Measurements from ENCODE around the gene OTOF. TPM values are rescaled to one million over a fixed set of nuclear protein-coding genes. Genes with fewer than 3 reads are reported as not detected.

The OTOF gene
- total RNA-seq, 1 experiment from 2014 or later: 0.10 TPM

DNA sequence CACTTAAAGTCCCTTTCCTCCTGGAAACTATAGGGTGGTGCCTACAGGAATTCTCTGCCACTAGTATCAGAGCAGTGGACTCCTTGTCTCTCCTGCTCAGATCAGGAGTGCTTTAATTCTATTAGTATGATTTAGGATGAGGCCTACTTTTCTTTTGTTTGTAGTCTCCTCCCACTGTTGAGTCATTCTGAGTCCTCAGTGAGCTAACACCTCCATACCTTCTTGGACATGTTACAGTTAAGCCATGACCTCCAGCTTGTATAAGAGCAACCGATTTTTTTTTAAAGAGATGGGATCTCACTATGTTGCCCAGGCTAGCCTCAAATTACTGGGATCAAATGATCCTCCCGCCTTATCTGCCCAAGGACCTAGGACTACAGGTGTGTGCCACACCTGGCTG lies 48.7 kb upstream of the OTOF start:
- H3K9ac ChIP-seq (ENCODE audit: low read length): no peak overlapping the region
- no TSS peak for BruUV-seq (replicated peaks)
- intact Hi-C loops (cut with micrococcal nuclease): no loop called here
- DNase-seq (ENCODE audit: low read depth, low spot score): no peak
- H3K9me2 ChIP-seq (ENCODE audit: insufficient read depth): no peaks in the 10 kb centered on the region
- H3K4me2 ChIP-seq (ENCODE audit: low read length): no peak overlapping the region
- ChIA-PET CTCF (no interaction called here), POLR2A (no interaction called here), RAD21 (ENCODE audit: low non-redundant PET in 1 of 2, low total read pairs in 2 of 2, uncharacterized antibody in 2 of 2, unreplicated experiment in 2 of 2) (no interaction called here)
- TF ChIP-seq TCF7L2 (IDR thresholded peaks at IDR 0.05; ENCODE audit: borderline replicate concordance, extremely low read depth, insufficient read depth, insufficient read length) (no peak), SIN3A (IDR thresholded peaks at IDR 0.05; ENCODE audit: low read depth) (no peak)
- no peaks in the 10 kb centered on the region for H3K79me2 ChIP-seq (ENCODE audit: insufficient read depth, low read length)
- H3K36me3 ChIP-seq (ENCODE audit: control insufficient read depth in 1 of 2, insufficient read depth in 2 of 2, low read length in 2 of 2): no peaks in the 10 kb centered on the region
- H3K4me3 ChIP-seq (replicated peaks in 1 of 2; ENCODE audit: low read depth in 1 of 2, low read length in 2 of 2): no peak overlapping the region
- no peaks in the 10 kb centered on the region for H4K20me1 ChIP-seq (ENCODE audit: insufficient read depth)
- H3K27me3 ChIP-seq (ENCODE audit: insufficient read depth, low read length): no peaks in the 10 kb centered on the region
- H2AFZ ChIP-seq (ENCODE audit: low read depth, low read length, poor library complexity, severe bottlenecking): no peak overlapping the region
- peaks cover 0 to 6% of the 10 kb centered on the region in 2 experiments; a peak in 1 of 4 replicates for H3K4me1 ChIP-seq (ENCODE audit: control insufficient read depth in 1 of 2, insufficient read depth in 2 of 2, low read length in 2 of 2)
- H3K9me3 ChIP-seq (ENCODE audit: control insufficient read depth in 1 of 2, insufficient read depth in 1 of 2, low read depth in 1 of 2, low read length in 2 of 2): no peaks in the 10 kb centered on the region
- no peak overlapping the region for H3K27ac ChIP-seq (ENCODE audit: low read depth, low read length)
- no peak for ATAC-seq

DNA sequence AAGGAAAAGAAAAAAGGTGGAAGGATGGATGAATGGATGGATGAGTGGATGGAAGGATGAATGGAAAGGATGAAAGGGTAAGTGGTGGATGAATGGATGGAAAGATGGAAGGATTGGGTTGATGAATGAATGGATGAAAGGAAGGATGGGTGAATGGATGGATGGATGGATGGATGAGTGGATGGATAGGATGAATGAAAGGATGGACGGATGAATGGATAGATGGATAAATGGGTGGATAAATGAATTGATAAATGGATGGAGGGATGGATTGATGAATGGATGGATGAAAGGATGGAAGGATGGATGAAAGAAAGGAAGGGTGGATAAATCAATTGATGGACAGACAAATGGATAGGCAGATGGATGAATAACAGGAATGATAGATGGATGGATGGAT lies 48.2 kb upstream of the OTOF start:
- H3K36me3 ChIP-seq (ENCODE audit: control insufficient read depth in 1 of 2, insufficient read depth in 2 of 2, low read length in 2 of 2): no peaks in the 10 kb centered on the region
- H2AFZ ChIP-seq (ENCODE audit: low read depth, low read length, poor library complexity, severe bottlenecking): no peak overlapping the region
- DNase-seq (ENCODE audit: low read depth, low spot score) (no peak), ATAC-seq (no peak)
- intact Hi-C loops (cut with micrococcal nuclease): no loop called here
- no peaks in the 10 kb centered on the region for H3K79me2 ChIP-seq (ENCODE audit: insufficient read depth, low read length)
- no TSS peak for BruUV-seq (replicated peaks)
- ChIA-PET RAD21 (ENCODE audit: low non-redundant PET in 1 of 2, low total read pairs in 2 of 2, uncharacterized antibody in 2 of 2, unreplicated experiment in 2 of 2) (no interaction called here), POLR2A (no interaction called here), CTCF (interaction anchor here (1.4 kb wide), 1 partner anchor 51 kb away, joined by 3 read pairs; no protein-coding TSS in a partner anchor)
- peaks cover 0 to 6% of the 10 kb centered on the region in 2 experiments; a peak in 1 of 4 replicates for H3K4me1 ChIP-seq (ENCODE audit: control insufficient read depth in 1 of 2, insufficient read depth in 2 of 2, low read length in 2 of 2)
- no peaks in the 10 kb centered on the region for H4K20me1 ChIP-seq (ENCODE audit: insufficient read depth)
- no peak overlapping the region for H3K9ac ChIP-seq (ENCODE audit: low read length)
- no peak overlapping the region for H3K4me3 ChIP-seq (replicated peaks in 1 of 2; ENCODE audit: low read depth in 1 of 2, low read length in 2 of 2)
- H3K4me2 ChIP-seq (ENCODE audit: low read length): no peak overlapping the region
- TF ChIP-seq SRF (IDR thresholded peaks at IDR 0.05; ENCODE audit: low read depth): no peak
- no peak overlapping the region for H3K27ac ChIP-seq (ENCODE audit: low read depth, low read length)
- H3K27me3 ChIP-seq (ENCODE audit: insufficient read depth, low read length): peaks cover under 1% of the 10 kb centered on the region; the same call in 1 of the 2 replicates
- H3K9me3 ChIP-seq (ENCODE audit: control insufficient read depth in 1 of 2, insufficient read depth in 1 of 2, low read depth in 1 of 2, low read length in 2 of 2): no peaks in the 10 kb centered on the region
- H3K9me2 ChIP-seq (ENCODE audit: insufficient read depth): no peaks in the 10 kb centered on the region

DNA sequence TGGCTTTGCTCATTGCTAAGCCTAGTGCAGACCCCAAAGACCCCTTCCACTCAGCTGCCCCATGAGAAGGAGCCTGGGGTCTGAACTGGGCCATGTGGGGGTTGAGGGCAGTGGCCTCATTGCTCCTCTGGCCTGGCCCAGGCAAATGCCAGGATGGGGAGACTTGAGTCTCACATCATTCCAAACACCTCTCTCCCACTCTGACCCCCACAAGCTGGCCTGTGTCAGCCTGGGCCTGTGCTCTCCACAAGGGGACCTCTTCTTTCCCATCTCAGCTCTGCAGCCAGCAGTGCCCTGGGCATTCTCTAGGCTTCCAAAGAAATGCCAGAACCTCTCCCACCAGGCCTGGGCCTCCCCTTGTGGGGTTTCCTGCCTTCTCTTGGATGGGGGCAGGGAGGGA lies 45.8 kb upstream of the OTOF start:
- POLR2A ChIA-PET: no interaction called here
- Histone ChIP-seq H3K9me3 (ENCODE audit: control insufficient read depth in 1 of 2, insufficient read depth in 1 of 2, low read depth in 1 of 2, low read length in 2 of 2) (no peaks in the 10 kb centered on the region), H3K9me2 (ENCODE audit: insufficient read depth) (no peaks in the 10 kb centered on the region), H2AFZ (ENCODE audit: low read depth, low read length, poor library complexity, severe bottlenecking) (no peak overlapping the region), H3K27me3 (ENCODE audit: insufficient read depth, low read length) (peaks cover 18% of the 10 kb centered on the region; the same call in 1 of the 2 replicates), H3K4me3 (replicated peaks in 1 of 2; ENCODE audit: low read depth in 1 of 2, low read length in 2 of 2) (no peak overlapping the region), H3K27ac (ENCODE audit: low read depth, low read length) (no peak overlapping the region), H3K4me1 (ENCODE audit: control insufficient read depth in 1 of 2, insufficient read depth in 2 of 2, low read length in 2 of 2) (peaks cover 0 to 6% of the 10 kb centered on the region in 2 experiments; a peak in 1 of 4 replicates), H3K9ac (ENCODE audit: low read length) (no peak overlapping the region), H4K20me1 (ENCODE audit: insufficient read depth) (no peaks in the 10 kb centered on the region), H3K36me3 (ENCODE audit: control insufficient read depth in 1 of 2, insufficient read depth in 2 of 2, low read length in 2 of 2) (no peaks in the 10 kb centered on the region), H3K4me2 (ENCODE audit: low read length) (no peak overlapping the region), H3K79me2 (ENCODE audit: insufficient read depth, low read length) (no peaks in the 10 kb centered on the region)
- CTCF ChIA-PET: no interaction called here
- TF ChIP-seq EZH2 (IDR thresholded peaks at IDR 0.05) (no peak), ZNF274 (IDR thresholded peaks at IDR 0.05; ENCODE audit: low read depth, low read length) (no peak), POLR2A (IDR thresholded peaks at IDR 0.05; ENCODE audit: borderline replicate concordance, extremely low read depth, insufficient read depth, insufficient read length) (no peak), TCF7L2 (IDR thresholded peaks at IDR 0.05; ENCODE audit: borderline replicate concordance, extremely low read depth, insufficient read depth, insufficient read length) (no peak), ELF1 (IDR thresholded peaks at IDR 0.05; ENCODE audit: borderline replicate concordance, low read depth) (no peak), FOSL1 (IDR thresholded peaks at IDR 0.05; ENCODE audit: low read depth) (no peak), SIN3A (IDR thresholded peaks at IDR 0.05; ENCODE audit: low read depth) (no peak), EZH2phosphoT487 (IDR thresholded peaks at IDR 0.05; ENCODE audit: borderline replicate concordance) (no peak), EGR1 (IDR thresholded peaks at IDR 0.05; ENCODE audit: low read depth) (no peak), CEBPB (IDR thresholded peaks at IDR 0.05; ENCODE audit: low read depth) (no peak), CBX3 (IDR thresholded peaks at IDR 0.05; ENCODE audit: low read depth) (no peak)
- TF ChIP-seq, protein P1, sequence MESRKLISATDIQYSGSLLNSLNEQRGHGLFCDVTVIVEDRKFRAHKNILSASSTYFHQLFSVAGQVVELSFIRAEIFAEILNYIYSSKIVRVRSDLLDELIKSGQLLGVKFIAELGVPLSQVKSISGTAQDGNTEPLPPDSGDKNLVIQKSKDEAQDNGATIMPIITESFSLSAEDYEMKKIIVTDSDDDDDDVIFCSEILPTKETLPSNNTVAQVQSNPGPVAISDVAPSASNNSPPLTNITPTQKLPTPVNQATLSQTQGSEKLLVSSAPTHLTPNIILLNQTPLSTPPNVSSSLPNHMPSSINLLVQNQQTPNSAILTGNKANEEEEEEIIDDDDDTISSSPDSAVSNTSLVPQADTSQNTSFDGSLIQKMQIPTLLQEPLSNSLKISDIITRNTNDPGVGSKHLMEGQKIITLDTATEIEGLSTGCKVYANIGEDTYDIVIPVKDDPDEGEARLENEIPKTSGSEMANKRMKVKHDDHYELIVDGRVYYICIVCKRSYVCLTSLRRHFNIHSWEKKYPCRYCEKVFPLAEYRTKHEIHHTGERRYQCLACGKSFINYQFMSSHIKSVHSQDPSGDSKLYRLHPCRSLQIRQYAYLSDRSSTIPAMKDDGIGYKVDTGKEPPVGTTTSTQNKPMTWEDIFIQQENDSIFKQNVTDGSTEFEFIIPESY (IDR thresholded peaks at IDR 0.05; ENCODE audit: extremely low read depth, insufficient replicate concordance, low read length): no peak
- RAD21 ChIA-PET (ENCODE audit: low non-redundant PET in 1 of 2, low total read pairs in 2 of 2, uncharacterized antibody in 2 of 2, unreplicated experiment in 2 of 2): no interaction called here
- intact Hi-C loops (cut with micrococcal nuclease): no loop called here
- ATAC-seq: no peak
- BruUV-seq (replicated peaks): no TSS peak
- no peak for DNase-seq (ENCODE audit: low read depth, low spot score)

Data from HCT116 (cell line).